Activated naive CD8-positive, alpha-beta T cell (primary cell): ENCODE results near the gene CMTM5.

ENCODE experiments used
- H3K27ac Mint-ChIP-seq: one replicate; pipeline ENCODE4 v1.8.0; 2021; ENCODE audit warnings: mixed read lengths
- H3K27me3 Mint-ChIP-seq: one replicate; pipeline ENCODE4 v1.8.0; 2021; ENCODE audit warnings: mixed read lengths
- H3K36me3 Mint-ChIP-seq: one replicate; pipeline ENCODE4 v1.8.0; 2021; ENCODE audit warnings: mixed read lengths
- H3K4me1 Mint-ChIP-seq: one replicate; pipeline ENCODE4 v1.8.0; 2021; ENCODE audit warnings: low read depth, mixed read lengths
- H3K4me3 Mint-ChIP-seq: one replicate; pipeline ENCODE4 v1.8.0; 2021; ENCODE audit warnings: mild to moderate bottlenecking, mixed read lengths
- H3K9me3 Mint-ChIP-seq: one replicate; pipeline ENCODE4 v1.8.0; 2021; ENCODE audit warnings: low read depth, mixed read lengths

Gene CMTM5

GRCh38 chr14:23352506-23353432, 24.1 kb upstream of the CMTM5 start, which contains the start of gene SLC22A17:
Gene SLC22A17 (minus strand): TSS chr14:23352887.
- Mint-ChIP-seq H3K9me3 (no peaks in the 10 kb centered on the region), H3K36me3 (peaks cover 2% of the 10 kb centered on the region), H3K27ac (no peak within 1 kb of the TSS), H3K4me3 (peak within 1 kb of the TSS; percentile 92), H3K4me1 (peaks cover 10% of the 10 kb centered on the region), H3K27me3 (peaks cover 8% of the 10 kb centered on the region)

- Mint-ChIP-seq H3K4me1 (peaks cover 10% of the 10 kb centered on the region), H3K4me3 (peak overlapping the region; percentile 92), H3K27ac (no peak overlapping the region), H3K36me3 (peaks cover 2% of the 10 kb centered on the region), H3K27me3 (peaks cover 8% of the 10 kb centered on the region), H3K9me3 (no peaks in the 10 kb centered on the region)
Observed at GRCh38 chr14:23353433-23353780, 23.4 kb upstream of the CMTM5 start.

- no peak overlapping the region for H3K4me3 Mint-ChIP-seq
- peaks cover 2% of the 10 kb centered on the region for H3K36me3 Mint-ChIP-seq
- peaks cover 8% of the 10 kb centered on the region for H3K27me3 Mint-ChIP-seq
- peaks cover 10% of the 10 kb centered on the region for H3K4me1 Mint-ChIP-seq
- no peak overlapping the region for H3K27ac Mint-ChIP-seq
- no peaks in the 10 kb centered on the region for H3K9me3 Mint-ChIP-seq
Observed at GRCh38 chr14:23354990-23355389, 21.9 kb upstream of the CMTM5 start.

DNA sequence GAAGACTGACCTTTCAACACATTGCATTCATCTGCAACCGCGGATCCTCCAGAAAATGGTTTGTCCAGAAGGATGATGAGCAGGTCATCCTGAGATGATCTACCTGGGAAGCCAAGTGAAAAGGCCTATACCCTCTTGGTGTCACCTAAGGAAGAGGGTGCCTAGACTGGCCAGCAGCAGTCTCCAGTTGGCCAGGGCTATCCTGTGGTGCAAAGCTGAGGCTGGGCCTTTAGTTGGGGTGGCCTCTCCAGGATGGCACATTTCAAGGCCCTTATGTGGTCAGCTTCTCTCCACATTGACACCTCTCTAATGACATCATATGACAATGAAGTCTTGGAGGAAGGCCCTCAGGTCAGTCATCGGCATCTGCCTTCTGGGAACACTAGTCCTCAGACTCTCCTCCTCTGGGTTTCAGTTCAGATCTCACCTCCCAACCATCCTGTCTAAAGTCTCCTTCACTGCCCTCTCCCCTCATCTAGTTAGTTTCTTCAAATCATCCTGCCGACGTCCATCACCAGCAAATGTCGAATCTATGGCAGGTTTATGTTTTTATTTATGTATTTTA, 20.9 kb upstream of the CMTM5 start:
- H3K27me3 Mint-ChIP-seq: peaks cover 5% of the 10 kb centered on the region
- no peaks in the 10 kb centered on the region for H3K9me3 Mint-ChIP-seq
- no peak overlapping the region for H3K27ac Mint-ChIP-seq
- H3K4me1 Mint-ChIP-seq: peaks cover 10% of the 10 kb centered on the region
- no peak overlapping the region for H3K4me3 Mint-ChIP-seq
- no peaks in the 10 kb centered on the region for H3K36me3 Mint-ChIP-seq

GRCh38 chr14:23356662-23357061, 20.2 kb upstream of the CMTM5 start:
- Mint-ChIP-seq H3K4me1 (peaks cover 6% of the 10 kb centered on the region), H3K9me3 (no peaks in the 10 kb centered on the region), H3K4me3 (no peak overlapping the region), H3K27me3 (peaks cover 2% of the 10 kb centered on the region), H3K27ac (no peak overlapping the region), H3K36me3 (no peaks in the 10 kb centered on the region)

- Mint-ChIP-seq H3K4me3 (no peak overlapping the region), H3K27ac (no peak overlapping the region), H3K27me3 (peaks cover 2% of the 10 kb centered on the region), H3K9me3 (no peaks in the 10 kb centered on the region), H3K36me3 (no peaks in the 10 kb centered on the region), H3K4me1 (peaks cover 6% of the 10 kb centered on the region)
Observed at GRCh38 chr14:23357261-23357660, 19.6 kb upstream of the CMTM5 start.

- H3K4me1 Mint-ChIP-seq: peaks cover 4% of the 10 kb centered on the region
- no peak overlapping the region for H3K4me3 Mint-ChIP-seq
- peaks cover 2% of the 10 kb centered on the region for H3K27me3 Mint-ChIP-seq
- H3K36me3 Mint-ChIP-seq: no peaks in the 10 kb centered on the region
- H3K9me3 Mint-ChIP-seq: no peaks in the 10 kb centered on the region
- no peak overlapping the region for H3K27ac Mint-ChIP-seq
Observed at GRCh38 chr14:23358042-23358441, 18.8 kb upstream of the CMTM5 start.

DNA sequence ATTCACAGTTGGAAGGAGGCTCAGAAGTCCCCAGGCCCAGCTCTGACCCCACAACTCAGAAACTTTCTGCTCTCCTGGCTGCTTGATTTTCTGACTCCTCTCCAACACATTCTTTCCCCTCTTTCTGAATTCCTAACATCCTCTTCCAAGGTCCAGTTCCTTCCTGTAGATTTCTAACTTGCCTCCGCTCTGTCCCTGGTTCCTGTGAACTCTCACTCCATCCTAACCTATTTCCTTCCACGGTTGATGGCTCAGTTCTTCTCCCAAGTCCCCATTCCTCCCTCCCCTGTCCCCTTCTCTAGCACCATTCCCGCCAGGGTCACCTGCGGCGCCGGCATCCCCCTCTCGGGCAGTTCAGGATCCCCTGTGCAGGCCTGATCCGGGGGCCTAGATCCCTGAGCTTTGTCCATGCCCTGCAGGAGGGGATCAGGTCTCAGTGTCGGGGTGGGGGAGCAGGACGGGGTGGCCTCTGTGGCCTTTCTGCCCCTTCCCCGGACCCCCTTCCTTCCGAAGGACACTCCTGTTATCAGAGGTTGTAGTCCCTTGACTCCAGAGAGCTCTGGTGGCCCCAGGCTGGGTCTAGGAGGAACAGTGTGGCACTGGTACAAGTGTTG, 18.2 kb upstream of the CMTM5 start:
- Mint-ChIP-seq H3K27ac (no peak overlapping the region), H3K4me1 (no peaks in the 10 kb centered on the region), H3K27me3 (no peaks in the 10 kb centered on the region), H3K36me3 (no peaks in the 10 kb centered on the region), H3K4me3 (no peak overlapping the region), H3K9me3 (no peaks in the 10 kb centered on the region)

GRCh38 chr14:23359167-23359626, 17.6 kb upstream of the CMTM5 start:
- Mint-ChIP-seq H3K9me3 (no peaks in the 10 kb centered on the region), H3K4me1 (no peaks in the 10 kb centered on the region), H3K27me3 (no peaks in the 10 kb centered on the region)

DNA sequence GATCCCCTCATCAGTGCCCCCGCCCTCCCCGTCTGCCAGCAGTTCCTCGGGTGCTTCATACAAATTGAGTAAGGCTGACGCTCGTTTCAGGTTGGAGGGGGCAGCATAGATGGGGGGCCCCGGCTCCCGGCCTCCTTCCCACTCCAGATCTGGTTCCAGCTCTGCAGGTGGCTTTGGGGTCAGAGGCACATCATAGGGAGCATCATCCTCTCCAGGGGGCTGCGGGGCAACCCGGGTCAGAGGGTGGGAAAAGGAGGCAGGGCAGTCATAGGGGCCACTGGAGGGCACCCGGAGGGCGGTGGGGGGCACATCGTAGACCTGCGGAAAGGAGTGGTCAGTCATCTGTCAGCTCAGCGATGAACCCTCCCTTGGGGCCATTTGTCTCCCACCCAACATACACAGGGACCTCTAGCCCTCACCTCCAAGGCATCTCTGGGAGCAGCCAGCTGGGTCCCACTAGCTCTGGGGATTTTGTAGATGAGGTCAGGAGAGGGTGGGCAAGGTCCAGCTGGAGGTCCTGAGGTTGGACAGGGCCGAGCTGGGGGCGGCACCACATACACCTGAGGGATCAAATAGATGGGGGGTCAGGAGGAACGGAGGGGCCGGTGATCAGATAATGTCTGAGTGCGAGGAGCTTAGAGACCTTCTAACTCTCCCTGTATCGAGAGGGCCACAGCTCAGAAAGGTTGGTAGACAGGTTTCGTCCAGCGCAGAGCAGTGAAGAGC, 17.0 kb upstream of the CMTM5 start:
- no peaks in the 10 kb centered on the region for H3K9me3 Mint-ChIP-seq
- H3K4me3 Mint-ChIP-seq: no peak overlapping the region
- H3K4me1 Mint-ChIP-seq: peaks cover 4% of the 10 kb centered on the region
- H3K27me3 Mint-ChIP-seq: no peaks in the 10 kb centered on the region
- H3K36me3 Mint-ChIP-seq: no peaks in the 10 kb centered on the region
- H3K27ac Mint-ChIP-seq: no peak overlapping the region

More at GRCh38 chr14:23359167-23359626, 17.6 kb upstream of the CMTM5 start:
- Mint-ChIP-seq H3K36me3 (no peaks in the 10 kb centered on the region), H3K4me3 (no peak overlapping the region), H3K27ac (no peak overlapping the region)

GRCh38 chr14:23360496-23360895, 16.4 kb upstream of the CMTM5 start:
- H3K27me3 Mint-ChIP-seq: no peaks in the 10 kb centered on the region
- no peak overlapping the region for H3K4me3 Mint-ChIP-seq
- H3K36me3 Mint-ChIP-seq: no peaks in the 10 kb centered on the region
- no peak overlapping the region for H3K27ac Mint-ChIP-seq
- H3K9me3 Mint-ChIP-seq: no peaks in the 10 kb centered on the region
- H3K4me1 Mint-ChIP-seq: peaks cover 5% of the 10 kb centered on the region

- Mint-ChIP-seq H3K9me3 (no peaks in the 10 kb centered on the region), H3K27ac (no peak overlapping the region), H3K4me3 (no peak overlapping the region), H3K4me1 (peaks cover 5% of the 10 kb centered on the region), H3K36me3 (no peaks in the 10 kb centered on the region), H3K27me3 (no peaks in the 10 kb centered on the region)
Observed at GRCh38 chr14:23361320-23361719, 15.5 kb upstream of the CMTM5 start.

DNA sequence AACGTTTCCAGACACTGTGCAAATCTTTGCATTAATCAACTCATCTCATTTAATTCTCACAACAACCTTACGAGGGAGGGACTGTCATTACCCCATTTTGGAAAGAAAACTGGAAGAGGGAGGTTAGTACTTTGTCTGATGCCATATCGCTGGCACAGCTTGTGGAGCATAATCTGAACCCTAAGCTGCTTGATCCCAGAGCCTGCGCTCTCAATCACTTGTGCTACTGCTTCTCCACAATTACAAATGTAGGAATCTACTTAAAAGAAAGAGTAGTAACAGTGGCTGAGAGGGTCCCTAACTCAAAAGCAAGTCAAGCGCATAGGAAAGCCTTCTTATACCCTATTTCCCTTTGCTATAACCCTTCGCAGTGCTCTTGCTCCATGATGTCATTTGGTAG, 15.1 kb upstream of the CMTM5 start:
- no peak overlapping the region for H3K4me3 Mint-ChIP-seq
- H3K9me3 Mint-ChIP-seq: no peaks in the 10 kb centered on the region
- H3K36me3 Mint-ChIP-seq: no peaks in the 10 kb centered on the region
- H3K4me1 Mint-ChIP-seq: peaks cover 5% of the 10 kb centered on the region
- H3K27me3 Mint-ChIP-seq: peaks cover 2% of the 10 kb centered on the region
- H3K27ac Mint-ChIP-seq: no peak overlapping the region

- Mint-ChIP-seq H3K36me3 (no peaks in the 10 kb centered on the region), H3K27ac (no peak overlapping the region), H3K4me1 (peaks cover 5% of the 10 kb centered on the region), H3K27me3 (peaks cover 6% of the 10 kb centered on the region), H3K9me3 (no peaks in the 10 kb centered on the region), H3K4me3 (no peak overlapping the region)
Observed at GRCh38 chr14:23362200-23362599, 14.6 kb upstream of the CMTM5 start.
